Measurements from ENCODE around the gene PRKD2.
A peak's percentile ranks its signal among the peaks of the same experiment; 100 is the strongest.

PRKD2 gene

DNA sequence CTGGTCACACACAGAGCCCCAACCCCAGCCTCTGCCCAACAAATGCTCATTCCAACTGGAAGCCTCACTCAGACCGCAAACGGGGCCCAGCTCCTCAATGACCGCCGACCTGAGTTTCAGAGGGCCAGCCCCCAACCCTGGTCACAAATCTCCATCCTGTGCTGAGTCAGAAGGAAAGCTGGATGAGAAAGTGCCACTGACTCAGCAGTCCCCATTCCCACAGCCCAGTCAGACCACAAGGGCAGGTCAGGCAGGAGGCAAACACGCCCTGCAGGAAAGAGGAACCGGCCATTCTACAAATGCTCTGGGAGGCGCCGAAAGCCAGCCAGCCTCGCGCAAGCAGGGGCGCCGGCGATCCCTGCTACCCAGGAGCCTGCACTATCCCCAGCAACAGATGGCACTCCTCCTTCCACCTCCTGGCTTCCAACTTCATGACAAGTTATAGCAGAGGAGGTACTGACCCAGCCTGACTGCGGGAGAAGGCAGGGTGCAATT lies 14.1 kb upstream of the PRKD2 start:
- H3K14ac ChIP-seq (ENCODE audit: low read length): peak overlapping the region; percentile 23
- peaks cover 0 to 2% of the 10 kb centered on the region in 2 donors for H3K9me3 ChIP-seq (replicated peaks in 1 of 2; ENCODE audit: control insufficient read depth in 2 of 2, insufficient read depth in 1 of 2, low read depth in 1 of 2, low read length in 2 of 2)
- H2BK15ac ChIP-seq (ENCODE audit: low read length): no peak overlapping the region
- no peak overlapping the region for H3K4ac ChIP-seq (ENCODE audit: low read length)
- no peak overlapping the region for H2BK120ac ChIP-seq (ENCODE audit: low read depth, low read length)
- H3K36me3 ChIP-seq (replicated peaks in 1 of 2; ENCODE audit: control insufficient read depth in 2 of 2, insufficient read depth in 2 of 2, low read length in 2 of 2): peaks cover 76 to 95% of the 10 kb centered on the region in 2 donors
- no peak overlapping the region for H2BK5ac ChIP-seq (ENCODE audit: low read length)
- no peak overlapping the region for H4K91ac ChIP-seq (ENCODE audit: low read depth, low read length, poor library complexity)
- no CpG with 5 or more reads among the region's 14 CpGs for WGBS, 2 donors (ENCODE audit: extremely low coverage in 2 of 2, insufficient read length in 2 of 2, insufficient replicate concordance in 1 of 2)
- no peak overlapping the region for H2AFZ ChIP-seq (ENCODE audit: low read length)
- no peak overlapping the region for H3K4me3 ChIP-seq (ENCODE audit: low read length in 2 of 2)
- no peak overlapping the region for H3K18ac ChIP-seq (ENCODE audit: low read length)
- H2AK5ac ChIP-seq (ENCODE audit: low read depth, low read length): no peak overlapping the region
- no peak overlapping the region for H2BK12ac ChIP-seq (ENCODE audit: low read length)
- peak overlapping the region; percentile 28 for H3K23ac ChIP-seq (ENCODE audit: low read depth, low read length, poor library complexity)
- no peak for DNase-seq (ENCODE audit: low spot score)
- no peaks in the 10 kb centered on the region for H3K27me3 ChIP-seq (ENCODE audit: control insufficient read depth in 3 of 3, insufficient read depth in 3 of 3, low read depth in 1 of 3, low read length in 3 of 3)
- H4K8ac ChIP-seq (ENCODE audit: low read depth, low read length): no peak overlapping the region
- H3K79me1 ChIP-seq (ENCODE audit: low read depth, low read length): peaks cover 23% of the 10 kb centered on the region
- H3K4me1 ChIP-seq (ENCODE audit: control insufficient read depth in 2 of 2, insufficient read depth in 1 of 2, low read depth in 1 of 2, low read length in 2 of 2): no peaks in the 10 kb centered on the region
- no peak overlapping the region for H3K4me2 ChIP-seq (ENCODE audit: insufficient read depth, low read length, poor library complexity, severe bottlenecking)
- peak overlapping the region; percentile 15 for H3K9ac ChIP-seq (ENCODE audit: low read depth, low read length, poor library complexity)
- H3K27ac ChIP-seq (replicated peaks; ENCODE audit: low read length): no peak overlapping the region

DNA sequence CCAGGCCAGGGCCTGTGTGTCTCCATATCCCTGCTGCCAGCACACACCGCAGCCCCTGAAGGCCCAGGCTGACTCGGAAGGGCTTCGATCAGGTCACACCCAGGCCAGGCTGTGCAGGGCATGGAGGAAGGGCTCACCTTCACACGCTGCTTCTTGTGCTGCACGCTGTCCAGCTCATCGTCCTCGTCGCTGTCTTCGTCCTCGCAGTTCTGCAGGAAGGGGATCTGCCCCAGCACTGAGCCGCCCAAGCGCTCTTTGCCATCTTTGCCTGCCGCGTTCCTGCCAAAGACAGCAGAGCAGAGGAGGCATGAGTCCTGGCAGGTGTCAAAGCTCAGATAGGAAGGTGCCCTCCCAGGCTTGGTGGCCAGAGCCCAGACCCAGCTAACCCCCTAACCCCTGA lies 13.7 kb upstream of the PRKD2 start:
- Histone ChIP-seq H4K8ac (ENCODE audit: low read depth, low read length) (no peak overlapping the region), H2BK15ac (ENCODE audit: low read length) (no peak overlapping the region), H3K27me3 (ENCODE audit: control insufficient read depth in 3 of 3, insufficient read depth in 3 of 3, low read depth in 1 of 3, low read length in 3 of 3) (no peaks in the 10 kb centered on the region), H2AK5ac (ENCODE audit: low read depth, low read length) (no peak overlapping the region), H3K27ac (replicated peaks; ENCODE audit: low read length) (no peak overlapping the region), H3K4me1 (ENCODE audit: control insufficient read depth in 2 of 2, insufficient read depth in 1 of 2, low read depth in 1 of 2, low read length in 2 of 2) (no peaks in the 10 kb centered on the region), H3K4me2 (ENCODE audit: insufficient read depth, low read length, poor library complexity, severe bottlenecking) (no peak overlapping the region), H3K9me3 (replicated peaks in 1 of 2; ENCODE audit: control insufficient read depth in 2 of 2, insufficient read depth in 1 of 2, low read depth in 1 of 2, low read length in 2 of 2) (peaks cover 0 to 2% of the 10 kb centered on the region in 2 donors), H3K36me3 (replicated peaks in 1 of 2; ENCODE audit: control insufficient read depth in 2 of 2, insufficient read depth in 2 of 2, low read length in 2 of 2) (peaks cover 81 to 98% of the 10 kb centered on the region in 2 donors), H3K18ac (ENCODE audit: low read length) (no peak overlapping the region), H3K4me3 (ENCODE audit: low read length in 2 of 2) (no peak overlapping the region), H3K9ac (ENCODE audit: low read depth, low read length, poor library complexity) (peak overlapping the region; percentile 65), H2AFZ (ENCODE audit: low read length) (no peak overlapping the region), H2BK12ac (ENCODE audit: low read length) (no peak overlapping the region), H3K4ac (ENCODE audit: low read length) (no peak overlapping the region), H3K79me1 (ENCODE audit: low read depth, low read length) (peaks cover 23% of the 10 kb centered on the region), H3K23ac (ENCODE audit: low read depth, low read length, poor library complexity) (no peak overlapping the region), H2BK5ac (ENCODE audit: low read length) (no peak overlapping the region), H4K91ac (ENCODE audit: low read depth, low read length, poor library complexity) (no peak overlapping the region), H2BK120ac (ENCODE audit: low read depth, low read length) (no peak overlapping the region), H3K14ac (ENCODE audit: low read length) (no peak overlapping the region)
- no CpG with 5 or more reads among the region's 14 CpGs for WGBS, 2 donors (ENCODE audit: extremely low coverage in 2 of 2, insufficient read length in 2 of 2, insufficient replicate concordance in 1 of 2)
- no peak for DNase-seq (ENCODE audit: low spot score)

GRCh38 chr19:46730187-46730586 lies 13.3 kb upstream of the PRKD2 start:
- H2BK12ac ChIP-seq (ENCODE audit: low read length): no peak overlapping the region
- peak overlapping the region; percentile 64 for H3K9ac ChIP-seq (ENCODE audit: low read depth, low read length, poor library complexity)
- H2AFZ ChIP-seq (ENCODE audit: low read length): no peak overlapping the region
- H3K27me3 ChIP-seq (ENCODE audit: control insufficient read depth in 3 of 3, insufficient read depth in 3 of 3, low read depth in 1 of 3, low read length in 3 of 3): no peaks in the 10 kb centered on the region
- no peak overlapping the region for H3K23ac ChIP-seq (ENCODE audit: low read depth, low read length, poor library complexity)
- no peak overlapping the region for H4K91ac ChIP-seq (ENCODE audit: low read depth, low read length, poor library complexity)
- no peak overlapping the region for H3K27ac ChIP-seq (replicated peaks; ENCODE audit: low read length)
- no peaks in the 10 kb centered on the region for H3K4me1 ChIP-seq (ENCODE audit: control insufficient read depth in 2 of 2, insufficient read depth in 1 of 2, low read depth in 1 of 2, low read length in 2 of 2)
- no peak overlapping the region for H2BK5ac ChIP-seq (ENCODE audit: low read length)
- no CpG with 5 or more reads among the region's 9 CpGs for WGBS, 2 donors (ENCODE audit: extremely low coverage in 2 of 2, insufficient read length in 2 of 2, insufficient replicate concordance in 1 of 2)
- H3K79me1 ChIP-seq (ENCODE audit: low read depth, low read length): peaks cover 23% of the 10 kb centered on the region
- H3K9me3 ChIP-seq (replicated peaks in 1 of 2; ENCODE audit: control insufficient read depth in 2 of 2, insufficient read depth in 1 of 2, low read depth in 1 of 2, low read length in 2 of 2): peaks cover 0 to 2% of the 10 kb centered on the region in 2 donors
- H3K4me3 ChIP-seq (ENCODE audit: low read length in 2 of 2): no peak overlapping the region
- H2BK120ac ChIP-seq (ENCODE audit: low read depth, low read length): no peak overlapping the region
- no peak overlapping the region for H3K4ac ChIP-seq (ENCODE audit: low read length)
- no peak for DNase-seq (ENCODE audit: low spot score)
- no peak overlapping the region for H3K4me2 ChIP-seq (ENCODE audit: insufficient read depth, low read length, poor library complexity, severe bottlenecking)
- H2AK5ac ChIP-seq (ENCODE audit: low read depth, low read length): no peak overlapping the region
- no peak overlapping the region for H2BK15ac ChIP-seq (ENCODE audit: low read length)
- H4K8ac ChIP-seq (ENCODE audit: low read depth, low read length): no peak overlapping the region
- no peak overlapping the region for H3K14ac ChIP-seq (ENCODE audit: low read length)
- peaks cover 85 to 98% of the 10 kb centered on the region in 2 donors for H3K36me3 ChIP-seq (replicated peaks in 1 of 2; ENCODE audit: control insufficient read depth in 2 of 2, insufficient read depth in 2 of 2, low read length in 2 of 2)
- no peak overlapping the region for H3K18ac ChIP-seq (ENCODE audit: low read length)

DNA sequence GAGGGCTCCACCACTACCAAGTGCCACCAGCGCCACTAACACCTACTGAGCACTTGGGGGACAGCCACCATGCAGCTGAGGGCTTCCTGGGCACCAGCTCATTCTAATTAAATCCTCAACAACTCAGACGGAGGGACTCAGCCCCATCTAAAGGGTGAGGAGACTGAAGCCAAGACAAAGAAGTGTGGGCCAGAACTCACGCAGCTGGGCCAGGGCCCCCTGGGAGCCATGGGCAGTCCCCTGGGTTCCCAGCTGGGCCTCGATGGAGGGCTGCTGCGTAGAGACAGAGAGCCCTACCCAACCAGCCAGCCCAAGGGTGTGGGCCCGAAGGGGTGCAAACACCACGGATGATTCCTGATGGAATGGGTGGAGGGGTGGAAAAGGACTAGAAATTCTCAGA lies 12.8 kb upstream of the PRKD2 start:
- no peaks in the 10 kb centered on the region for H3K27me3 ChIP-seq (ENCODE audit: control insufficient read depth in 3 of 3, insufficient read depth in 3 of 3, low read depth in 1 of 3, low read length in 3 of 3)
- H4K91ac ChIP-seq (ENCODE audit: low read depth, low read length, poor library complexity): no peak overlapping the region
- H2AFZ ChIP-seq (ENCODE audit: low read length): no peak overlapping the region
- peaks cover 23% of the 10 kb centered on the region for H3K79me1 ChIP-seq (ENCODE audit: low read depth, low read length)
- peaks cover 90 to 99% of the 10 kb centered on the region in 2 donors for H3K36me3 ChIP-seq (replicated peaks in 1 of 2; ENCODE audit: control insufficient read depth in 2 of 2, insufficient read depth in 2 of 2, low read length in 2 of 2)
- no peak overlapping the region for H2BK12ac ChIP-seq (ENCODE audit: low read length)
- no peak overlapping the region for H3K27ac ChIP-seq (replicated peaks; ENCODE audit: low read length)
- H3K4me3 ChIP-seq (ENCODE audit: low read length in 2 of 2): no peak overlapping the region
- H3K4me2 ChIP-seq (ENCODE audit: insufficient read depth, low read length, poor library complexity, severe bottlenecking): no peak overlapping the region
- no peak overlapping the region for H4K8ac ChIP-seq (ENCODE audit: low read depth, low read length)
- no peak for DNase-seq (ENCODE audit: low spot score)
- no peak overlapping the region for H2AK5ac ChIP-seq (ENCODE audit: low read depth, low read length)
- no peak overlapping the region for H3K18ac ChIP-seq (ENCODE audit: low read length)
- no peak overlapping the region for H3K4ac ChIP-seq (ENCODE audit: low read length)
- no peak overlapping the region for H3K9ac ChIP-seq (ENCODE audit: low read depth, low read length, poor library complexity)
- no CpG with 5 or more reads among the region's 7 CpGs for WGBS, 2 donors (ENCODE audit: extremely low coverage in 2 of 2, insufficient read length in 2 of 2, insufficient replicate concordance in 1 of 2)
- H2BK15ac ChIP-seq (ENCODE audit: low read length): no peak overlapping the region
- no peak overlapping the region for H2BK120ac ChIP-seq (ENCODE audit: low read depth, low read length)
- no peak overlapping the region for H3K14ac ChIP-seq (ENCODE audit: low read length)
- no peak overlapping the region for H2BK5ac ChIP-seq (ENCODE audit: low read length)
- H3K23ac ChIP-seq (ENCODE audit: low read depth, low read length, poor library complexity): no peak overlapping the region
- peaks cover 0 to 2% of the 10 kb centered on the region in 2 donors for H3K9me3 ChIP-seq (replicated peaks in 1 of 2; ENCODE audit: control insufficient read depth in 2 of 2, insufficient read depth in 1 of 2, low read depth in 1 of 2, low read length in 2 of 2)
- no peaks in the 10 kb centered on the region for H3K4me1 ChIP-seq (ENCODE audit: control insufficient read depth in 2 of 2, insufficient read depth in 1 of 2, low read depth in 1 of 2, low read length in 2 of 2)
